Endothelial cell of umbilical vein (primary cell): ENCODE data around the gene DNAI1. TPM values are rescaled to one million over a fixed set of nuclear protein-coding genes. Genes with fewer than 3 reads are reported as not detected.

Source experiments
- BruUV-seq: library from RNA; stranded (reverse); fragments of 400-500 nt; replicated peaks from 2 replicates; lab custom pipeline; 2021; lab: Mats Ljungman, UMichigan
- CTCF ChIA-PET: fragments of 300-600, 350-600 bp; sonication (Branson Sonifier 250); formaldehyde crosslinking; loops from one replicate; lab custom pipeline; 2021; ENCODE audit warnings: antibody characterized with exemption, inconsistent platforms; lab: Charles Lee
- POLR2A ChIA-PET: fragments of 300-600, 350-600 bp; sonication (Branson Sonifier 250); formaldehyde crosslinking; loops from one replicate; lab custom pipeline; 2021; ENCODE audit warnings: antibody characterized with exemption, inconsistent platforms; lab: Charles Lee
- DNase-seq: peaks from one replicate; pipeline ENCODE4 v3.0.0-alpha.2; 2011; ENCODE audit warnings: low read depth, low spot score
- FAIRE-seq: peaks from 2 replicates; lab custom pipeline; 2011; peaks lifted over from hg19 to GRCh38; lab: Jason Lieb, UNC
- H2AFZ ChIP-seq: 2 replicates; pipeline ENCODE4 v1.6.0; 2012; ENCODE audit warnings: low read depth, low read length, control low read depth, inconsistent platforms
- H3K27ac ChIP-seq: 2 replicates; pipeline ENCODE4 v1.5.1; 2011; ENCODE audit warnings: low read depth, mild to moderate bottlenecking, control low read depth, low read length, moderate library complexity; ENCODE audit not compliant: insufficient read depth
- H3K27me3 ChIP-seq, 2 experiments: 2 replicates each; pipeline versions ENCODE4 v1.6.0 to v1.6.1; 2011; ENCODE audit warnings: low read length in 2 of 2, mixed read lengths in 1 of 2; ENCODE audit not compliant: control insufficient read depth in 2 of 2, insufficient read depth in 2 of 2
- H3K36me3 ChIP-seq, 2 experiments: 2 replicates in 1 of 2; 3 replicates in 1 of 2; pipeline ENCODE4 v1.5.1; 2011; ENCODE audit warnings: low read length in 2 of 2, mild to moderate bottlenecking in 1 of 2, moderate library complexity in 1 of 2; ENCODE audit not compliant: control insufficient read depth in 2 of 2, insufficient read depth in 2 of 2; ENCODE audit errors: extremely low read depth in 1 of 2
- H3K4me1 ChIP-seq: 3 replicates; pipeline ENCODE4 v1.5.1; 2011; ENCODE audit warnings: mild to moderate bottlenecking, low read length; ENCODE audit not compliant: control insufficient read depth, insufficient read depth; ENCODE audit errors: extremely low read depth
- H3K4me2 ChIP-seq: 2 replicates; pipeline ENCODE4 v1.6.1; 2011; ENCODE audit warnings: low read length, control low read depth, mixed read lengths; ENCODE audit not compliant: insufficient read depth
- H3K4me3 ChIP-seq, 3 experiments: fragments of 200-600 bp in 1 of 3; sonication (generic), shearing (Covaris generic) in 1 of 3; replicated peaks in 1 of 3; 2 replicates each; pipeline ENCODE4 v1.5.1; 2011 to 2016; ENCODE audit warnings: control low read depth in 3 of 3, low read length in 3 of 3, mild to moderate bottlenecking in 2 of 3, inconsistent platforms in 1 of 3, low read depth in 1 of 3, moderate library complexity in 1 of 3; ENCODE audit not compliant: insufficient read depth in 1 of 3
- H3K79me2 ChIP-seq: 2 replicates; pipeline ENCODE4 v1.6.0; 2012; ENCODE audit warnings: low read length, inconsistent platforms; ENCODE audit not compliant: control insufficient read depth, insufficient read depth
- H3K9ac ChIP-seq: replicated peaks from 2 replicates; pipeline ENCODE3; 2011; ENCODE audit warnings: low read length, control low read depth; ENCODE audit not compliant: insufficient read depth; ENCODE audit errors: extremely low read depth
- H3K9me1 ChIP-seq: replicated peaks from 3 replicates; pipeline ENCODE4 v1.6.0; 2011; ENCODE audit warnings: mild to moderate bottlenecking, low read length; ENCODE audit not compliant: control insufficient read depth, insufficient read depth; ENCODE audit errors: extremely low read depth
- H3K9me3 ChIP-seq: replicated peaks from 2 replicates; pipeline ENCODE4 v1.5.1; 2012; ENCODE audit warnings: low read length, inconsistent platforms; ENCODE audit not compliant: control insufficient read depth, insufficient read depth
- H4K20me1 ChIP-seq: replicated peaks from 2 replicates; pipeline ENCODE3; 2011; ENCODE audit warnings: mild to moderate bottlenecking, low read length; ENCODE audit not compliant: control insufficient read depth, insufficient read depth; ENCODE audit errors: extremely low read depth
- EZH2 ChIP-seq: IDR thresholded peaks from 2 replicates; pipeline ENCODE4 v1.6.1; 2012; ENCODE audit warnings: borderline replicate concordance, low read depth, mild to moderate bottlenecking, moderate library complexity, low read length, inconsistent platforms; ENCODE audit not compliant: severe bottlenecking
- FOS ChIP-seq: IDR thresholded peaks from 2 replicates; pipeline ENCODE4 v1.6.1; 2011; ENCODE audit warnings: mild to moderate bottlenecking, low read length, moderate library complexity, borderline replicate concordance; ENCODE audit not compliant: insufficient read depth
- GATA2 ChIP-seq: IDR thresholded peaks from 2 replicates; pipeline ENCODE4 v1.7.0; 2011; ENCODE audit warnings: low read depth, mild to moderate bottlenecking, moderate library complexity, mixed read lengths, low read length; ENCODE audit not compliant: insufficient read length, insufficient read depth
- JUN ChIP-seq: IDR thresholded peaks from 2 replicates; pipeline ENCODE4 v1.6.1; 2011; ENCODE audit warnings: borderline replicate concordance, low read depth; ENCODE audit not compliant: insufficient read length, insufficient read depth
- MYC ChIP-seq: IDR thresholded peaks from one replicate; pipeline ENCODE4 v1.6.1; 2011; ENCODE audit warnings: mild to moderate bottlenecking, low read depth, low read length
- POLR2A ChIP-seq: IDR thresholded peaks from 2 replicates; pipeline ENCODE4 v1.6.1; 2012; ENCODE audit warnings: low read depth, mild to moderate bottlenecking, control low read depth, low read length
- POLR2AphosphoS5 ChIP-seq: IDR thresholded peaks from 2 replicates; pipeline ENCODE4 v1.6.1; 2012; ENCODE audit warnings: low read depth, mild to moderate bottlenecking, control low read depth, low read length, moderate library complexity; ENCODE audit not compliant: insufficient read depth
- dilution Hi-C: fragments of 300-500 bp; cut with MboI; formaldehyde crosslinking; loops from one replicate; pipeline ENCODE4 v1.15.0; 2019; ENCODE audit warnings: low sequenced_read_pairs; ENCODE audit not compliant: extremely low pct_ligation_motif_present
- intact Hi-C: fragments of 100-400 bp; cut with micrococcal nuclease; formaldehyde crosslinking; loops from one replicate; pipeline ENCODE4 v1.10.0; 2022
- polyA plus RNA-seq, 4 experiments: library from polyadenylated mRNA; depleted of rRNA in 3 of 4; stranded (reverse) in 3 of 4; unstranded in 1 of 4; fragments of >200 nt; gene quantifications; 2 replicates each; pipeline versions ENCODE4 v1.2.1 to v1.2.3, GENCODE V29; 2011 to 2012; ENCODE audit warnings: missing spikeins in 1 of 4
- total RNA-seq: library from RNA; stranded (reverse); gene quantifications from 2 replicates; pipeline ENCODE4 v1.2.3, GENCODE V29; 2021
- TF ChIP-seq, protein P1 (sequence below), 2 donors: IDR thresholded peaks; 1 replicate in 1 of 2; 2 replicates in 1 of 2; pipeline ENCODE4 v1.5.1; 2011; ENCODE audit warnings: low read length in 2 of 2, mild to moderate bottlenecking in 2 of 2, moderate library complexity in 2 of 2, control low read depth in 1 of 2, inconsistent platforms in 1 of 2, low read depth in 1 of 2; ENCODE audit not compliant: insufficient read depth in 1 of 2; ENCODE audit errors: extremely low read depth in 1 of 2
- TF ChIP-seq, protein P2 (sequence below): IDR thresholded peaks from 2 replicates; pipeline ENCODE4 v1.6.1; 2011; ENCODE audit not compliant: insufficient read depth, insufficient read length

The DNAI1 gene
- total and polyA plus RNA-seq, 2 donors (not counting 3 experiments of a cell fraction or from before 2014, with no cell fraction given): not detected

DNA sequence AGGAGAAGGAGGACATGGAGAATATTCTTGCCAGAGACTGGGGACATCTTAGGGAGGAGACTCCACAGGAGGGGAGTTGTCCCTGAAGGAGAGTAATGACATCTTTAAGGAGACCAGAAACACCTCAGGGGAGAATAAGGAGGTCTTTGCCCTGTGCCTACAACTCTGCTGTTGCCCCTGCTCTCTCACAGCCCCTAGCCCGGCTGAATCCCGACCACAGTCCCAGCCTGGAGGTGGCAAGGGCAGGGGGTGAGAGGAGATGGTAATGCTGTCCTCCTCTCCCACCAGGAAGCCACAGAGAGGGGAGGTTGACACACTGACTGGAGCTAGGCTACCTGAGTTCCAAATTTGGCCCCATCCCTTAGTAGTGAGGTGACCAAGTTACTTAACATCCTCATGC is 94.4 kb downstream of the DNAI1 start:
- intact Hi-C loops (no loop called here), dilution Hi-C loops (no loop called here)
- ChIA-PET POLR2A (no interaction called here), CTCF (interaction anchor here (11.1 kb wide), 1 partner anchor 39 kb away, joined by 326 read pairs; no protein-coding TSS in a partner anchor)
- Histone ChIP-seq H2AFZ (no peak overlapping the region), H3K4me3 (no peak overlapping the region), H3K9me3 (no peaks in the 10 kb centered on the region), H3K4me1 (no peaks in the 10 kb centered on the region), H4K20me1 (no peaks in the 10 kb centered on the region), H3K36me3 (no peaks in the 10 kb centered on the region), H3K27me3 (no peaks in the 10 kb centered on the region), H3K4me2 (no peak overlapping the region), H3K27ac (no peak overlapping the region), H3K9me1 (no peaks in the 10 kb centered on the region), H3K9ac (no peak overlapping the region), H3K79me2 (no peaks in the 10 kb centered on the region)
- FAIRE-seq (no peak), DNase-seq (no peak)
- TF ChIP-seq, protein P1, sequence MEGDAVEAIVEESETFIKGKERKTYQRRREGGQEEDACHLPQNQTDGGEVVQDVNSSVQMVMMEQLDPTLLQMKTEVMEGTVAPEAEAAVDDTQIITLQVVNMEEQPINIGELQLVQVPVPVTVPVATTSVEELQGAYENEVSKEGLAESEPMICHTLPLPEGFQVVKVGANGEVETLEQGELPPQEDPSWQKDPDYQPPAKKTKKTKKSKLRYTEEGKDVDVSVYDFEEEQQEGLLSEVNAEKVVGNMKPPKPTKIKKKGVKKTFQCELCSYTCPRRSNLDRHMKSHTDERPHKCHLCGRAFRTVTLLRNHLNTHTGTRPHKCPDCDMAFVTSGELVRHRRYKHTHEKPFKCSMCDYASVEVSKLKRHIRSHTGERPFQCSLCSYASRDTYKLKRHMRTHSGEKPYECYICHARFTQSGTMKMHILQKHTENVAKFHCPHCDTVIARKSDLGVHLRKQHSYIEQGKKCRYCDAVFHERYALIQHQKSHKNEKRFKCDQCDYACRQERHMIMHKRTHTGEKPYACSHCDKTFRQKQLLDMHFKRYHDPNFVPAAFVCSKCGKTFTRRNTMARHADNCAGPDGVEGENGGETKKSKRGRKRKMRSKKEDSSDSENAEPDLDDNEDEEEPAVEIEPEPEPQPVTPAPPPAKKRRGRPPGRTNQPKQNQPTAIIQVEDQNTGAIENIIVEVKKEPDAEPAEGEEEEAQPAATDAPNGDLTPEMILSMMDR (IDR thresholded peaks at IDR 0.05; ENCODE audit: extremely low read depth in 1 of 2, insufficient read depth in 1 of 2, low read depth in 1 of 2, low read length in 2 of 2): no peak
- TF ChIP-seq POLR2AphosphoS5 (no peak), GATA2 (no peak), EZH2 (no peak), MYC (no peak), JUN (no peak), POLR2A (no peak), FOS (no peak)
- TF ChIP-seq, protein P2, sequence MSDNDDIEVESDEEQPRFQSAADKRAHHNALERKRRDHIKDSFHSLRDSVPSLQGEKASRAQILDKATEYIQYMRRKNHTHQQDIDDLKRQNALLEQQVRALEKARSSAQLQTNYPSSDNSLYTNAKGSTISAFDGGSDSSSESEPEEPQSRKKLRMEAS: no peak
- no TSS peak for BruUV-seq
